RPMI8226 (cell line): ENCODE data around the gene PLCL2.
"Not testable (repeated sequence)": the region's sequence is repeated elsewhere in the genome, so short reads cannot be mapped to it uniquely, and the experiment has no call there.

ENCODE experiments used
- DNase-seq: peaks from one replicate; pipeline ENCODE4 v3.0.0-alpha.2; 2015

PLCL2 gene

DNA sequence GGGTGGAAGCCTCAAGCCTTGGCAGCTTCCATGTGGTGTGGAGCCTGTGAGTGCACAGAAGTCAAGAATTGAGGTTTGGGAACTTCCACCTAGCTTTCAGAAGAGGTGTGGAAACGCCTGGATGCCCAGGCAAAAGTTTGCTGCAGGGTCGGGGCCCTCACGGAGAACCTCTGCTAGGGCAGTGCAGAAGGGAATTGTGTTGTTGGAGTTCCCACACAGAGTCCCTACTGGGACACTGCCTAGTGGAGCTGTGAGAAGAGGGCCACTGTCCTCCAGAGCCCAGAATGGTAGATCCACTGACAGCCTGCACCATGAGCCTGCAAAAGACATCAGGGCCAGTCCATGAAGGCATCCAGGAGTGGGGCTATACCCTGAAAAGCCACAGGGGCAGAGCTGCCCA lies 243.9 kb downstream of the PLCL2 start:
- not testable (repeated sequence) for DNase-seq

DNA sequence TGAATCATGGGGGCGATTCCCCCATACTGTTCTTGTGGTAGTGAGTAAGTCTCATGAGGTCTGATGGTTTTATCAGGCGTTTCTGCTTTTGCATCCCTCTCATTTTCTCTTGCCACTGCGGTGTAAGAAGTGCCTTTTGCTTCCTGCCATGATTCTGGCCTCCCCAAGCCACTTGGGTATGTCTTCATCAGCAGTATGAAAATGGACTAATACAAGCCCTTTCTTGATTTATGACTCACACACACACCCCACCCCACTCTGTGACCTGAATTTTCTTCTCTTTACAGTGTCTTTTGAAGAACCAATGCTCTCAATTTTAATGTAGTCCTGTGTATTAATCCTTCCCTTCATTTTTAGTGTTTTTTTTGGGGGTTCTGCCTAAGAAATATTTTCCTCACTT lies 244.8 kb downstream of the PLCL2 start:
- DNase-seq = no peak

DNA sequence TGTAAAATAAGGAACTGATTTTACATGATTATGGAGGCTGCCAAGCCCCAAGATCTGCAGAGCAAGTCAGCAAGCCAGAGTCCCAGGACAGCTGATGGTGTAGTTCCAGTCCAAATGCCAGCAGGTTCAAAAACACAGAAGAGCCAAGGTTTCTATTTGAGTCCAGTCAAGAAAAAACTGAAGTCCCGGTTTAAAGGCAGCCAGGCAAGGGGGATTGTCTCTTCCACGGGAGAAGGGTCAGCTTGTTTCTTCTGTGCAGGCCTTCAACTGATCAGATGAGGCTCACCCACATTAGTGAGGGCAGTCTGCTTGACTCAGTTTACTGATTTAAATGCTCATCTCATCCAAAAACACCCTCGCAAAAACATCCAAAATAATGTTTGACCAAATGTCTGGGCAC lies 246.2 kb downstream of the PLCL2 start:
- DNase-seq = no peak

DNA sequence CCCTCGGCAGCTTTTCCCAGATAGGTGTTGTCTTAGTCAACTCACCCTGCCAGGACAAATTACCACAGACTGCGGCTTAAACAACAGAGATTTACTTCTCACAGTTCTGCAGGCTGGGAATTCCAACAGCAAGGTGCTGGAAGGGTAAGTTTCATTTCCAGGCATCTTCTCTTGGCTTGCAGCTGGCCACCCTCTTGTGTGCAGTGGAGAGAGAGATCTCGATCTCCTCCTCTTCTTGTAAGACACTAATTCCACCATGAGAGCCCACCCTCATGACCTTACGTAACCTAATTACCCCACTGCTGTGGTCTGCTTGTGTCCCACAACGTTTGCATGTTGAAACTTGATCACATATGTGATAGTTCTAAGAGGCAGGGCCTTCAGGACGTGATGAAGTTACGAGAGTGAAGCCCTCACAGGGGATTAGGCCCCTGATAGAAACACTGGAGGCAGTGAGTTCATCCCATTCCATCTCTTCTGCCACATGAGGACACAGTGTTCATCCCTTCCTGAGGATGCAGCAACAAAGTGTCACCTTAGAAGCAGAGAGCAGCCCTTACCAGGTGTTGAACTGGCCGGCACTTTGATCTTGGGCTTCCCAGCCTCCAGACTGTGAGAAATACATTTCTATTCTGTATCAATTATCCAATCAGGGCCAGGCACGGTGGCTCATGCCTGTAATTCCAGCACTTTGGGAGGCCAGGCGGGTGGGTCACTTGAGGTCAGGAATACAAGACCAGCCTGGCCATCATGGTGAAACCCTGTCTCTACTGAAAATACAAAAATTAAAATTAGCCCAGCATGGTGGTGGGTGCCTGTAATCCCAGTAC lies 247.7 kb downstream of the PLCL2 start:
- no peak for DNase-seq

DNA sequence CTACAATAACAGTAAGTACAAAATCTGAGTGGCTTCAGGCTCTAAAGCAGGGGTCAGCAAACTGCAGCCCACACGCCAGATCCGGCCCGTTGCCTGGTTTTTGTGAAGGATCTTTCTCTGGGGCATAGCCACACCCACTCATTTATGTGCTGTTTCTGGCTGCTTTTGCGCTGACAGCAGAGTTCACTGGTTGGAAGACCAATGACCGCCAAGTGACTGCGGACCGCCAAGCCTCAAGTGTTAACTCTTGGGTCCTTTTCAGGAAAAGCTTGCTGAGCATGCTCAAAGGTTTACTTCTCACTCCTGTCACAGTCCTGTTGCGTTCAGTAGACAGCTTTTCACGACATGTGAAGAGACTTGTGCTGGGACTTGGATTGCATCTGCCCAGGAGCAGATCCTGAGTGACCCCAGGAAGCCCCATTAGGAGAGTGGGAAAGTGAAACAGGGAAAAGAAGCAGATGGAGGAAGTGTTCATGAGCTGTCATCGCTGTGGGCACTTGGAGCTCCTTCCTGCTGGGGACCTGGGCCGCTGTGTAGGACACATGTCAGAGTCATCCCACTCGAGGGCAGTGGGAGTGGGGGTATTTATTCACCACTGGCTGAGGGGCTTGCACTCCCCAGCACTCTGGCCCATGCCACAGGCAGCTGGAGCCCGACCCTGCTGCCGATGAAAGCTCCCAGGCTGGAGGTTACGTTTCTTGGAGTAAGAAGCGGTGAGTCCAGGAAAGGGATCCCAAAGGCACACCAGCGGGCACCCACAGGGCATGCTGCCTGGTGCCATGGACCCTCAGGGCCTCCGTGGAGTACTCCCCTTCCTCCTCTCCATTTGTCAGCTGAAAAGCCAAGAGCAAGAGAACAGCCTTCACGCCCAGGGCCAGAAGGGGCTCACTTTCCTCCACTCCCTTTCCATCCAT lies 249.1 kb downstream of the PLCL2 start:
- DNase-seq = peak; percentile 18

DNA sequence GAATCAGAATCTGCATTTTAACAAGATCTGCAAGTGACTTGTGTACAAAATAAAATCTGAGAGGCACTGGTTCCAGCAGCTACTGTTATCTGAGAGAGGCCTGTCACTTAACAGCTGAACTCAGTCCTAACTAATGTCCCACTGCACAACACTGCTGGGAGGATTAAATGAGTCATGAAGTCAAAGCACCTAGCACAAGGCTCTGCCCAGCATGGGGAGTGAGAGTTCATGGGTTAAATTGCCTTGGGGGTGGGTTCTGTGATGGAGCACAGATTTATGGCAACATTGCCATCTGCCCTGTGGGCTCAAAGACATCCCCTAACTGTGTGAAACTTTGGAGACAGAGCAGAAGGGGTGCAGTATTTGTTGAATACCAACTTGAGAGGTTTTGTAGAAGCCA lies 250.9 kb downstream of the PLCL2 start:
- DNase-seq = no peak

DNA sequence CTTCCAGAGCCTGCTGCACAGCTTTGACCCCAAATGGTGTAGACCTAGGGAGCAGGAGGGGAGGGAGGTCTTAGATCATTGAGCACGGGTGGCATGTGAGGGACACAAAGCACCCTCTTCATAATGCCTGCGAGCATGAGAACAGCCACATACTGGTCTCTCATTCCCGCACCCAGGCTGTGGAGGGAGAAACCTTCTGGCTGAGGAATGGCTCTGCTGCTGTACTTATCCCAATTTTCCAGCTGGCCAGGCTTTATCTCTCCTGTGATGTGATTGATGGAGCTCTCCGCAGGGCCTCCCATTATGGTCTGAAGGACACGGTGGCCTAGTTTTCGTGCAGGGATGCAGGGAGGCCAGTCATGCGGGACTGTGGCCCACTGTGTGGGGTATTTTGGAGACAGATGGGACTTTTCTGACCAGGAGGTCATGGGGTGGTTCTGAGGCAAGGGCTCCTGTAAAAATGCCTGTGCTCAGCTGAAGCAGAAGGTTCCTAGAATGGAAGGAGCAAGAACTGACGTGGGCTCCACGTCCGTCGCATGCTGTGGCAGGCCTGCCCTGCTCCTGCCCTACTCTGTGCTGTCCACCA lies 251.5 kb downstream of the PLCL2 start:
- no peak for DNase-seq

DNA sequence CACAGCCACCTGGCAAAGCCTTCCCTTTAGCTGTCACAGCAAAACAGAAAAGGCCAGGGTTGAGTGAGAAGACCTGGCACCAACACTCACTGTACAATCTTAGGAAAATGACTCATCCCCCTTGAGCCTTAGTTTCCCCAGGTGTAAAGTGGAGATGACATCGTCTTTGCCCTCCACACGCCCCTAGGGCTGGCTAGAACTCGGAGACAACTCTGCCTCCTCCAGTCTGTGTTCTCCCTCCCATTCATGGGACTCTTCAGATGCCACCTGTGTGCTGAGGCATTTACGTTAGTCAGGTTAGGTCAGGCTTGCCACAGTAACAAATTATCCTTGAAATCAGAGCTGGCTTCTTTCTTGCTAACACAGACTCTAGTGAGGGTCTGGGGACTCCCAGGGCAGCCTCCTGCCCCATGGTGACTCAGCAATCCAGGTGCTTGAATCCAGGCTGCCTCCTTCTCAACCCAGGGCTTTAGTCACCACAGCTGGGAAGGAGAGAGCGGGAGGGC lies 252.6 kb downstream of the PLCL2 start:
- no peak for DNase-seq

DNA sequence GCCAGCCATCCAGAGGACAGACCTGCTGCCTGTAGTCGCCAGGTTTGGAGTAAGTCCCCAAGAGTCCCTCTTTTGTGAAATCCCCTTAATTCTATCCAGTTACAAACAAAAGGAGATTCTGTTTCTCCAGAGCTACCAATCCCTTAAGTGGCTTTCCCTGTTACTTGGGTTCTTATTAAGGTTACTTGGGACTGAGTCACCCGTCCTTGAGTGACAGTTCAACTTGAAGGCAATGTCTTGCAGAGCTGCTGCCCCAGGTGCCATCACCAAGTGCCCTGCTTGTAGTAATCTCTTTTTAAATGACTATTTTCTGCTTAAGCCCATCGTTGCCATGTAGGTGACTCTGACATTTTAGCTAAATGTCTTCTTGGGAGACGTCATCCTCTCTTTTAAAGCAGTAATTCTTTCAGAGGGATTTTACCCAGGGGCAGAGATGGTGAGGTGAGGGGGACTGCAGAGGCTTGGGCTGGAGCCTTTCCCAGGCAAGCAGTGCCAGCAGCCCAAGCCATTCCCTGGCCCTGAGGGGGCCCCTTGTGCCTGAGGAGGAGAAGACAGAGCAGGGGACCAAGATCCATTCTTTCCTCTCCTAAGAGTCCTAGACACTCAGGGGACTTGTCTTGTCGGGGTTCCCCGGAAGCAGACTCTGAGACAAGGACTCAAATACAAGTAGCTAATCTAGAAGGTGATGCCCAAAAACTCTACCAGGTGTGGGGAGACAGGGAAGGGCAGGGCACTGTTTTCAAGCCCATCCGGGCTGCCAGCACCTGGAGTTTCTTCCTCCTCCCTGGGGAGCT lies 253.7 kb downstream of the PLCL2 start:
- no peak for DNase-seq
